GM23248 (cell line): Measurements from ENCODE around the gene RHOG. TPM values are rescaled to one million over a fixed set of nuclear protein-coding genes. Genes with fewer than 3 reads are reported as not detected.

Experiments used
- DNase-seq: peaks from one replicate; pipeline ENCODE4 v3.0.0-alpha.2; 2015
- H2AFZ ChIP-seq: fragments of 200-600 bp; sonication (generic); 2 replicates; pipeline ENCODE4 v1.6.1; 2016; ENCODE audit warnings: antibody characterized with exemption
- H3F3A ChIP-seq: fragments of 200-600 bp; sonication (generic); 2 replicates; pipeline ENCODE4 v1.6.1; 2016; ENCODE audit warnings: mild to moderate bottlenecking, antibody characterized with exemption, mixed run types; ENCODE audit not compliant: insufficient read depth
- H3K27ac ChIP-seq: fragments of 200-600 bp; sonication (generic); 2 replicates; pipeline ENCODE4 v1.5.1; 2016; ENCODE audit warnings: mild to moderate bottlenecking
- H3K27me3 ChIP-seq: fragments of 200-600 bp; sonication (generic); replicated peaks from 2 replicates; pipeline ENCODE4 v1.6.1; 2016; ENCODE audit warnings: mild to moderate bottlenecking; ENCODE audit not compliant: insufficient read depth
- H3K36me3 ChIP-seq: fragments of 200-600 bp; sonication (generic); 2 replicates; pipeline ENCODE4 v1.6.1; 2016; ENCODE audit warnings: low read depth, mild to moderate bottlenecking
- H3K4me1 ChIP-seq: fragments of 200-600 bp; sonication (generic); 2 replicates; pipeline ENCODE4 v1.6.1; 2016; ENCODE audit warnings: mild to moderate bottlenecking; ENCODE audit not compliant: insufficient read depth
- H3K4me2 ChIP-seq: fragments of 200-600 bp; sonication (generic); one replicate; pipeline ENCODE4 v1.6.1; 2016; ENCODE audit warnings: mild to moderate bottlenecking; ENCODE audit not compliant: unreplicated experiment
- H3K4me3 ChIP-seq: fragments of 200-600 bp; sonication (generic); 2 replicates; pipeline ENCODE4 v1.5.1; 2016; ENCODE audit warnings: mild to moderate bottlenecking
- H3K79me2 ChIP-seq: fragments of 200-600 bp; sonication (generic); 2 replicates; pipeline ENCODE4 v1.6.1; 2016; ENCODE audit warnings: mild to moderate bottlenecking; ENCODE audit not compliant: insufficient read depth
- H3K9ac ChIP-seq: fragments of 200-600 bp; sonication (generic); 2 replicates; pipeline ENCODE4 v1.6.1; 2016; ENCODE audit warnings: mild to moderate bottlenecking
- H3K9me2 ChIP-seq: fragments of 200-600 bp; sonication (generic); 2 replicates; pipeline ENCODE4 v1.6.1; 2016; ENCODE audit warnings: mixed run types, mild to moderate bottlenecking, moderate library complexity; ENCODE audit not compliant: insufficient read depth
- H3K9me3 ChIP-seq: fragments of 200-600 bp; sonication (generic); one replicate; pipeline ENCODE4 v1.6.1; 2017; ENCODE audit warnings: low read depth
- H4K20me1 ChIP-seq: fragments of 200-600 bp; sonication (generic); 2 replicates; pipeline ENCODE4 v1.6.0; 2016; ENCODE audit not compliant: insufficient read depth
- EZH2 ChIP-seq: fragments of 200-600 bp; sonication (generic); IDR thresholded peaks from 2 replicates; pipeline ENCODE4 v1.6.1; 2018; ENCODE audit warnings: antibody characterized with exemption, mild to moderate bottlenecking; ENCODE audit not compliant: insufficient read depth, poor library complexity, severe bottlenecking
- EZH2phosphoT487 ChIP-seq: fragments of 200-600 bp; sonication (generic); IDR thresholded peaks from 2 replicates; pipeline ENCODE4 v1.6.1; 2018; ENCODE audit warnings: antibody characterized with exemption, moderate library complexity, mild to moderate bottlenecking, low read depth; ENCODE audit not compliant: insufficient read depth
- WGBS, 2 experiments: methylation state at CpG; one replicate each; pipeline ENCODE4 v1.1.6; 2015 to 2017; ENCODE audit warnings: low lambda C conversion rate in 2 of 2, low coverage in 1 of 2; ENCODE audit errors: missing lambda C conversion rate in 2 of 2; 5-methylcytosine and 5-hydroxymethylcytosine counted together
- in situ Hi-C: fragments of 300-500 bp; cut with MboI; formaldehyde crosslinking; loops from 2 replicates; pipeline ENCODE4 v1.15.0; 2020
- polyA plus RNA-seq: library from polyadenylated mRNA; unstranded; fragments of >200 nt; fragmentation: Nextera tagmentation; extraction: Ambion mirVana; gene quantifications from 2 replicates; pipeline ENCODE4 v1.2.1, GENCODE V29; 2016
- total RNA-seq: library from RNA; depleted of rRNA; stranded (reverse); fragments of >200 nt; shearing (Covaris generic); gene quantifications from 2 replicates; pipeline ENCODE4 v1.2.3, GENCODE V29; 2014

RHOG gene
- total and polyA plus RNA-seq, 2 experiments from 2014 or later, result 45.5 to 61.4 TPM

DNA sequence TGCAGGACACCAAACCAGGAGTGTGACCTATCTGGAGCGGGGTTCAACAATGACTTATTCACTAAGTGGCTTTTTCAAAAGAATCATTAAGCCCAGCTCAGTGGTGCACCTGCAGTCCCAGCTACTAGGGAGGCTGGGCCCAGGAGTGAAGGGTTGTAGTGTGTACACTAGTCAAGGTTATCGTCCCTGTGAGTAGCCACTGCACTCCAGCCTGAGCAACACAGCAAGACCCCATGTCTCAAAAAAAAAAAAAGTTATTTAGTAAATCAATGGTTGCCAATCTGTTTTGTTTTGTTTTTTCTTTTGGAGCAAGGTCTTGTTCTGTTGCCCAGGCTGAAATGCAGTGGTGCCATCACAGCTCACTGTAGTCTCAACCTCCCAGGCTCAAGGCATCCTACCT lies 7.9 kb downstream of the RHOG start:
- DNase-seq, result no peak
- H3K4me3 ChIP-seq, result no peak overlapping the region
- no peak overlapping the region for H3K4me2 ChIP-seq
- no peak overlapping the region for H3K9ac ChIP-seq
- H4K20me1 ChIP-seq, result peaks cover 7% of the 10 kb centered on the region; the same call in 1 of the 2 replicates
- TF ChIP-seq EZH2 (no peak), EZH2phosphoT487 (no peak)
- in situ Hi-C loops, result no loop called here
- H3K9me2 ChIP-seq, result no peaks in the 10 kb centered on the region
- H3K4me1 ChIP-seq, result peaks cover 15% of the 10 kb centered on the region
- no peaks in the 10 kb centered on the region for H3K27me3 ChIP-seq
- 94 to 95% methylated on average over 2 of the region's 2 CpGs for WGBS, 2 experiments
- H3F3A ChIP-seq, result peaks cover 5% of the 10 kb centered on the region; the same call in 1 of the 2 replicates
- peaks cover 10% of the 10 kb centered on the region for H3K36me3 ChIP-seq
- no peak overlapping the region for H3K27ac ChIP-seq
- H3K9me3 ChIP-seq, result no peaks in the 10 kb centered on the region
- peaks cover 87% of the 10 kb centered on the region for H3K79me2 ChIP-seq
- H2AFZ ChIP-seq, result no peak overlapping the region

DNA sequence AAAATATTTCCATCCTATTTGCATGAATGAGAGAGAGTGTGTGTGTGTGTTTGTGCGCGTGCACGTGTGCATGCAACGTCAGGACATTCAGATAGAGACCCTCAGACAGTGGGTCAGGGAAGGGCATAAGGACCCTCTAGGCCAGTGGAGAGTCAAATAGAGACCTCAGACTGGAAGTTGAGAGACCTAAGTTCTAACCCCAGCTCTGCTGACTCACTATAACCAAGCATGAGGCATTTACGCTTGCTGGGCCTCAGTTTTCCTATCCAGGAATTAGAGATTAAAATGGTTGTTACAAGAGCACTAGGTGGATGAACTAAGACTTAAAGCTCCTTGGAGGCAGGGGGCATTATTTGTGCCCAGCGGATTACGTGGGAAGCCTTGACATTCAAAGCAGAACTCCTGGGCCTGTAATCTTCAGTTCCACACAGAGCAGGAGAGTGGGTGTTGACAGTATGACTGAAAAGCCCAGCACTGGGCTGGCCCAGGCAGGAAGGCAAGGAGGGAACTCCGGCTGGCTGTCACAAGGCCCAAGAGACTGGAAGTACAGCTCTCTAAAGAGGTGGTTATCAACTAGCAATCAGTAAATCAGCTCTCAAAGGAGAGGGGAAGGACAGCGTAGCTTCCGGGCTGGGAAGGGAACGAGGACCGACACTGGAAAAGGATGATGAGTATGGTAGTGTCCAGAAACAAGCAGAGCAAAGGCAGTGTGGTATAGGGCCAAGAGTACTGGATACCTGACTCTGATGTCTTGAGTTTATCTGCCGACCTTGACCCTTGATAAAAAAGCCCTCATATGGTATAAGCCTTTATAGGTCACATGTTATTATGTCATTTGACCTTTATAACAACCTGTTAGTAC lies 9.2 kb downstream of the RHOG start:
- H4K20me1 ChIP-seq, result peaks cover 3% of the 10 kb centered on the region; the same call in 1 of the 2 replicates

GRCh38 chr11:3830730-3831129 lies 10.0 kb downstream of the RHOG start:
- Histone ChIP-seq H3F3A (peaks cover 8% of the 10 kb centered on the region; the same call in 1 of the 2 replicates), H3K27ac (no peak overlapping the region), H3K9ac (no peak overlapping the region), H3K27me3 (no peaks in the 10 kb centered on the region), H3K9me2 (no peaks in the 10 kb centered on the region), H3K36me3 (peaks cover 14% of the 10 kb centered on the region), H3K4me2 (no peak overlapping the region), H4K20me1 (peaks cover 3% of the 10 kb centered on the region; the same call in 1 of the 2 replicates), H3K4me3 (no peak overlapping the region), H3K79me2 (peaks cover 66% of the 10 kb centered on the region), H2AFZ (no peak overlapping the region), H3K4me1 (peaks cover 10% of the 10 kb centered on the region), H3K9me3 (no peaks in the 10 kb centered on the region)
- TF ChIP-seq EZH2 (no peak), EZH2phosphoT487 (no peak)
- WGBS, 2 experiments, result 100% methylated on average over 1 of the region's 1 CpG
- in situ Hi-C loops, result no loop called here
- no peak for DNase-seq

More for the DNA sequence above, 9.2 kb downstream of the RHOG start:
- TF ChIP-seq EZH2, result no peak
- TF ChIP-seq EZH2phosphoT487, result no peak
- WGBS, 2 experiments, result 66 to 70% methylated on average over 12 to 13 of the region's 13 CpGs
- Histone ChIP-seq H3K9me2 (no peaks in the 10 kb centered on the region), H3K27ac (no peak overlapping the region), H3K4me1 (peaks cover 10% of the 10 kb centered on the region), H3K27me3 (no peaks in the 10 kb centered on the region), H3K79me2 (peaks cover 75% of the 10 kb centered on the region), H3F3A (peaks cover 5% of the 10 kb centered on the region; the same call in 1 of the 2 replicates), H3K4me3 (no peak overlapping the region), H3K4me2 (no peak overlapping the region), H3K9me3 (no peaks in the 10 kb centered on the region), H2AFZ (no peak overlapping the region), H3K9ac (no peak overlapping the region), H3K36me3 (peaks cover 10% of the 10 kb centered on the region)
- DNase-seq, result no peak
- in situ Hi-C loops, result no loop called here

GRCh38 chr11:3830088-3830487 lies 10.7 kb downstream of the RHOG start:
- 96 to 98% methylated on average over 3 of the region's 3 CpGs for WGBS, 2 experiments
- peaks cover 3% of the 10 kb centered on the region; the same call in 1 of the 2 replicates for H4K20me1 ChIP-seq
- in situ Hi-C loops, result no loop called here
- no peaks in the 10 kb centered on the region for H3K9me2 ChIP-seq
- no peak for DNase-seq
- H3K9ac ChIP-seq, result no peak overlapping the region
- H3K27me3 ChIP-seq, result no peaks in the 10 kb centered on the region
- peaks cover 14% of the 10 kb centered on the region for H3K36me3 ChIP-seq
- H3K4me1 ChIP-seq, result peaks cover 4% of the 10 kb centered on the region
- H3K4me2 ChIP-seq, result no peak overlapping the region
- H3K27ac ChIP-seq, result no peak overlapping the region
- H3K79me2 ChIP-seq, result peaks cover 60% of the 10 kb centered on the region
- no peak overlapping the region for H3K4me3 ChIP-seq
- no peaks in the 10 kb centered on the region for H3K9me3 ChIP-seq
- no peak overlapping the region for H2AFZ ChIP-seq
- peaks cover 8% of the 10 kb centered on the region; the same call in 1 of the 2 replicates for H3F3A ChIP-seq
- no peak for TF ChIP-seq EZH2phosphoT487
- no peak for TF ChIP-seq EZH2
